Osteoblast (primary cell): Measurements from ENCODE around the gene SOWAHB. TPM values are rescaled to one million over a fixed set of nuclear protein-coding genes. Genes with fewer than 3 reads are reported as not detected.

Source experiments
- DNase-seq: peaks from one replicate; pipeline ENCODE4 v3.0.0; 2011; ENCODE audit warnings: low spot score, mixed read lengths; ENCODE audit not compliant: insufficient read length; ENCODE audit errors: missing footprints
- H2AFZ ChIP-seq: 2 replicates; pipeline ENCODE4 v1.6.0; 2011; ENCODE audit warnings: mild to moderate bottlenecking, low read length
- H3K27ac ChIP-seq: 2 replicates; pipeline ENCODE4 v1.5.1; 2011; ENCODE audit warnings: mild to moderate bottlenecking, low read depth, low read length, moderate library complexity
- H3K27me3 ChIP-seq: 2 replicates; pipeline ENCODE4 v1.6.0; 2012; ENCODE audit warnings: mild to moderate bottlenecking, control low read depth, inconsistent platforms, low read length, moderate library complexity; ENCODE audit not compliant: insufficient read depth
- H3K36me3 ChIP-seq: 2 replicates; pipeline ENCODE4 v1.5.1; 2011; ENCODE audit warnings: mild to moderate bottlenecking, low read length, control low read depth, moderate library complexity; ENCODE audit not compliant: insufficient read depth
- H3K4me1 ChIP-seq: 2 replicates; pipeline ENCODE4 v1.5.1; 2011; ENCODE audit warnings: mild to moderate bottlenecking, low read length, control low read depth, moderate library complexity; ENCODE audit not compliant: insufficient read depth
- H3K4me2 ChIP-seq: 2 replicates; pipeline ENCODE4 v1.6.0; 2011; ENCODE audit warnings: mild to moderate bottlenecking, low read length; ENCODE audit not compliant: insufficient read depth
- H3K4me3 ChIP-seq: fragments of 200-600 bp; sonication (generic); 3 replicates; pipeline ENCODE4 v1.5.1; 2012; ENCODE audit warnings: mild to moderate bottlenecking, low read length, inconsistent platforms; ENCODE audit not compliant: insufficient read depth
- H3K79me2 ChIP-seq: 2 replicates; pipeline ENCODE4 v1.6.0; 2012; ENCODE audit warnings: mild to moderate bottlenecking, low read length, control low read depth, inconsistent platforms; ENCODE audit not compliant: insufficient read depth
- H3K9me3 ChIP-seq: 2 replicates; pipeline ENCODE4 v1.5.1; 2011; ENCODE audit warnings: low read depth, low read length, control low read depth
- H4K20me1 ChIP-seq: 2 replicates; pipeline ENCODE4 v1.6.0; 2012; ENCODE audit warnings: mild to moderate bottlenecking, low read length, control low read depth; ENCODE audit not compliant: insufficient read depth
- total RNA-seq: library from RNA; depleted of rRNA; stranded (reverse); fragments of >200 nt; gene quantifications from 2 replicates; pipeline ENCODE4 v1.2.3, GENCODE V29; 2012
- TF ChIP-seq, protein P1 (sequence below): IDR thresholded peaks from 2 replicates; pipeline ENCODE4 v1.5.1; 2011; ENCODE audit warnings: mild to moderate bottlenecking, low read depth, low read length, moderate library complexity; ENCODE audit errors: extremely low read depth

SOWAHB gene
- total RNA-seq, 1 donor: under 0.01 TPM

GRCh38 chr4:76943129-76943620 is 45.2 kb upstream of the SOWAHB start:
- peaks cover 21% of the 10 kb centered on the region for H3K79me2 ChIP-seq
- no peak overlapping the region for H2AFZ ChIP-seq
- H3K4me3 ChIP-seq: no peak overlapping the region
- peak overlapping the region; percentile 48 for H3K4me2 ChIP-seq
- TF ChIP-seq, protein P1, sequence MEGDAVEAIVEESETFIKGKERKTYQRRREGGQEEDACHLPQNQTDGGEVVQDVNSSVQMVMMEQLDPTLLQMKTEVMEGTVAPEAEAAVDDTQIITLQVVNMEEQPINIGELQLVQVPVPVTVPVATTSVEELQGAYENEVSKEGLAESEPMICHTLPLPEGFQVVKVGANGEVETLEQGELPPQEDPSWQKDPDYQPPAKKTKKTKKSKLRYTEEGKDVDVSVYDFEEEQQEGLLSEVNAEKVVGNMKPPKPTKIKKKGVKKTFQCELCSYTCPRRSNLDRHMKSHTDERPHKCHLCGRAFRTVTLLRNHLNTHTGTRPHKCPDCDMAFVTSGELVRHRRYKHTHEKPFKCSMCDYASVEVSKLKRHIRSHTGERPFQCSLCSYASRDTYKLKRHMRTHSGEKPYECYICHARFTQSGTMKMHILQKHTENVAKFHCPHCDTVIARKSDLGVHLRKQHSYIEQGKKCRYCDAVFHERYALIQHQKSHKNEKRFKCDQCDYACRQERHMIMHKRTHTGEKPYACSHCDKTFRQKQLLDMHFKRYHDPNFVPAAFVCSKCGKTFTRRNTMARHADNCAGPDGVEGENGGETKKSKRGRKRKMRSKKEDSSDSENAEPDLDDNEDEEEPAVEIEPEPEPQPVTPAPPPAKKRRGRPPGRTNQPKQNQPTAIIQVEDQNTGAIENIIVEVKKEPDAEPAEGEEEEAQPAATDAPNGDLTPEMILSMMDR: no peak
- peak overlapping the region; percentile 54 for H3K27ac ChIP-seq
- H4K20me1 ChIP-seq: peaks cover 19% of the 10 kb centered on the region
- peak; percentile 88 for DNase-seq
- no peaks in the 10 kb centered on the region for H3K27me3 ChIP-seq
- no peaks in the 10 kb centered on the region for H3K36me3 ChIP-seq
- H3K4me1 ChIP-seq: peaks cover 30% of the 10 kb centered on the region
- no peaks in the 10 kb centered on the region for H3K9me3 ChIP-seq

DNA sequence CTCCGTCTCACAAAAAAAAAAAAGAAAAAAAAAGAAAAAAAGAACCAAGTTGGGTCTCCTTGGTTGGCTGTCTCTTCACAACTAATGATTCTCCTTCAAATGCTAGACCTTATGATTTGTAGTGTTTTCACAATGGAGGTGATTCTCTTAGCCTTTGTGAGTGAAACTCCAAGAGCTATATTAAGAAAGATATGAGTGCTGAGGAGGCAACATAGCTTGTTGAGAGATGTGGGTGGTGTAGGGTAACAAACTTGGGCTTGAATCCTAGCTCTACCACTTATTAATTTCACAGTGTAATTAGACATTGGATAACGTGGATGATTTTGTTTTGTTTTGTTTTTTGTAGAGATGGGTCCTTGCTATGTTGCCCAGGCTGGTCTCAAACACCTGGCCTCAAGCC is 41.2 kb upstream of the SOWAHB start:
- Histone ChIP-seq H3K4me2 (no peak overlapping the region), H2AFZ (no peak overlapping the region), H3K4me1 (peaks cover 12% of the 10 kb centered on the region), H3K79me2 (no peaks in the 10 kb centered on the region), H4K20me1 (peaks cover 8% of the 10 kb centered on the region), H3K36me3 (no peaks in the 10 kb centered on the region), H3K4me3 (no peak overlapping the region), H3K9me3 (no peaks in the 10 kb centered on the region), H3K27ac (no peak overlapping the region), H3K27me3 (no peaks in the 10 kb centered on the region)
- no peak for DNase-seq
- TF ChIP-seq, protein P1: no peak

DNA sequence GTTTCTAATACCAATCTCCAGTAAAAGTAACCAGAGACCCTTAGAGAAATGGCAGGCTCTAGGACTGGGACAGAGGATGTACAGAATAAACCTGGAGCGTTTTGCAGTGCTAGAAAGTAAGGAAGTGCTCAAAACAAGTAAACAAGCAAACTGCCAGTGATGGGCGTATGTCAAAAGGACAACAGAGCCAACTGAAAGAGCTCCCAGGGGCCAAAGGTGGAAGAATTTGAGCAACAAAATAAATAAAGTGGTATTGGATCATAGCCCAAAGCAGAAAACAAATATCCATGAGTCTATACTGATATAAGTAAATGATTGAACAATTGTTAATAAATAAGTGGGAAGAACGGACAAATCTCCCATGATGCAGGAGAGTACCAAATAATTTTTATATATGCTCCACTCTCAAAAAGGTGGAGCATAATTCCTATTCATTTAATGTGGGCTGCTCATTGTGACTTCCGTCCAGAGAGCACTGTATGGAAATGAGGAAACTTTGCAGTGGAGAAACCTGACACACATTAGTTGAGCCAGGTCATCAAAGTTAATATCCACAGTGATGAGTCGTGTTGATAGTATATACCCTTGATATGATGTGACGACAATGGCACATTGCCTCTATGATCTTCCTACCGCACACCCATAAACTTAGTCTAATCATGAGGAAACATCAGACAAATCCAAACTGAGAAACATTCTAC is 33.8 kb upstream of the SOWAHB start:
- H3K79me2 ChIP-seq: no peaks in the 10 kb centered on the region
- H3K4me1 ChIP-seq: no peaks in the 10 kb centered on the region
- H3K4me3 ChIP-seq: no peak overlapping the region
- no peak overlapping the region for H2AFZ ChIP-seq
- no peaks in the 10 kb centered on the region for H3K27me3 ChIP-seq
- no peaks in the 10 kb centered on the region for H3K36me3 ChIP-seq
- H4K20me1 ChIP-seq: no peaks in the 10 kb centered on the region
- H3K27ac ChIP-seq: no peak overlapping the region
- no peak for DNase-seq
- no peaks in the 10 kb centered on the region for H3K9me3 ChIP-seq
- TF ChIP-seq, protein P1: no peak
- no peak overlapping the region for H3K4me2 ChIP-seq

DNA sequence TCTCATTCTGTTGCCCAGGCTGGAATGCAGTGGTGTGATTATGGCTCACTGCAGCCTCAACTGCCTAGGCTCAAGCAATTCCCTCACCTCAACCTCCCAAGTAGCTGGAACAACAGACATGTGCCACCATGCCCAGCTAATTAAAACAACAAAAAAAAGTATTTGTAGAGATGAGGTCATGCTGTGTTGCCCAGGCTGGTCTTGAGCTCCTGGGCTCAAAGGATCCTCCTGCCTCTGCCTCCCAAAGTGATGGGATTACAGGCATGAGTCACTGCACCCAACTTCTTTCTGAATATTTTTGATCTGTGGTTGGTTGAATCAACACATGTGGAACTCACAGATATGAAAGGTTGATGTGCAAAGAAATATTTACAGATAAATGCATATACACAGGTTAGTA is 33.1 kb upstream of the SOWAHB start:
- DNase-seq: no peak
- Histone ChIP-seq H4K20me1 (no peaks in the 10 kb centered on the region), H2AFZ (no peak overlapping the region), H3K9me3 (no peaks in the 10 kb centered on the region), H3K4me1 (no peaks in the 10 kb centered on the region), H3K27me3 (no peaks in the 10 kb centered on the region), H3K79me2 (no peaks in the 10 kb centered on the region), H3K4me3 (no peak overlapping the region), H3K27ac (no peak overlapping the region), H3K4me2 (no peak overlapping the region), H3K36me3 (no peaks in the 10 kb centered on the region)
- TF ChIP-seq, protein P1: no peak
